SK-N-SH treated with all-trans-retinoic acid at 6 μM for 48 hours (cell line): Measurements from ENCODE around the gene ZNF709.

ENCODE experiments used
- CSDC2 ChIP-seq: fragments of 250-450 bp; sonication (Bioruptor Pico); IDR thresholded peaks from 2 replicates; pipeline ENCODE4 v1.5.0; 2020; ENCODE audit warnings: mild to moderate bottlenecking, moderate library complexity
- GLIS3 ChIP-seq: fragments of 250-450 bp; sonication (Bioruptor Pico); IDR thresholded peaks from 2 replicates; pipeline ENCODE4 v1.5.0; 2020; ENCODE audit warnings: mild to moderate bottlenecking, moderate library complexity
- PPARA ChIP-seq: fragments of 250-450 bp; sonication (Bioruptor Pico); IDR thresholded peaks from 2 replicates; pipeline ENCODE4 v1.5.0; 2020; ENCODE audit warnings: mild to moderate bottlenecking, borderline replicate concordance
- SNAI2 ChIP-seq: fragments of 250-450 bp; sonication (Bioruptor Pico); IDR thresholded peaks from 2 replicates; pipeline ENCODE4 v1.5.0; 2020; ENCODE audit warnings: mild to moderate bottlenecking, moderate library complexity
- TCF4 ChIP-seq: fragments of 250-450 bp; sonication (Bioruptor Pico); IDR thresholded peaks from 2 replicates; pipeline ENCODE4 v1.8.0; 2021; ENCODE audit warnings: mild to moderate bottlenecking, moderate library complexity, borderline replicate concordance
- TOX ChIP-seq: fragments of 250-450 bp; sonication (Bioruptor Pico); IDR thresholded peaks from 2 replicates; pipeline ENCODE4 v1.8.0; 2021; ENCODE audit warnings: mild to moderate bottlenecking, moderate library complexity, borderline replicate concordance
- ZC3H10 ChIP-seq: fragments of 250-450 bp; sonication (Bioruptor Pico); IDR thresholded peaks from 2 replicates; pipeline ENCODE4 v1.5.1; 2021; ENCODE audit warnings: mild to moderate bottlenecking, moderate library complexity
- ZFP3 ChIP-seq: fragments of 250-450 bp; sonication (Bioruptor Pico); IDR thresholded peaks from 2 replicates; pipeline ENCODE4 v1.5.0; 2020; ENCODE audit warnings: mild to moderate bottlenecking, moderate library complexity
- ZFP30 ChIP-seq: fragments of 450-650 bp; formaldehyde crosslinking; IDR thresholded peaks from 2 replicates; pipeline ENCODE4 v1.5.0; 2022; ENCODE audit warnings: mild to moderate bottlenecking, moderate library complexity
- ZNF70 ChIP-seq: fragments of 450-650 bp; formaldehyde crosslinking; IDR thresholded peaks from 2 replicates; pipeline ENCODE4 v1.5.0; 2020; ENCODE audit warnings: mild to moderate bottlenecking, moderate library complexity
- ZNF8 ChIP-seq: fragments of 450-650 bp; formaldehyde crosslinking; IDR thresholded peaks from 2 replicates; pipeline ENCODE4 v1.5.0; 2020; ENCODE audit warnings: mild to moderate bottlenecking, moderate library complexity
- TF ChIP-seq, protein P1 (sequence below): fragments of 250-450 bp; sonication (Bioruptor Pico); IDR thresholded peaks from 2 replicates; pipeline ENCODE4 v1.8.0; 2020; ENCODE audit warnings: mild to moderate bottlenecking, moderate library complexity, borderline replicate concordance
- TF ChIP-seq, protein P2 (sequence below): fragments of 250-450 bp; sonication (Bioruptor Pico); IDR thresholded peaks from 2 replicates; pipeline ENCODE4 v1.8.0; 2021; ENCODE audit warnings: low read depth, mild to moderate bottlenecking, moderate library complexity, borderline replicate concordance

DNA sequence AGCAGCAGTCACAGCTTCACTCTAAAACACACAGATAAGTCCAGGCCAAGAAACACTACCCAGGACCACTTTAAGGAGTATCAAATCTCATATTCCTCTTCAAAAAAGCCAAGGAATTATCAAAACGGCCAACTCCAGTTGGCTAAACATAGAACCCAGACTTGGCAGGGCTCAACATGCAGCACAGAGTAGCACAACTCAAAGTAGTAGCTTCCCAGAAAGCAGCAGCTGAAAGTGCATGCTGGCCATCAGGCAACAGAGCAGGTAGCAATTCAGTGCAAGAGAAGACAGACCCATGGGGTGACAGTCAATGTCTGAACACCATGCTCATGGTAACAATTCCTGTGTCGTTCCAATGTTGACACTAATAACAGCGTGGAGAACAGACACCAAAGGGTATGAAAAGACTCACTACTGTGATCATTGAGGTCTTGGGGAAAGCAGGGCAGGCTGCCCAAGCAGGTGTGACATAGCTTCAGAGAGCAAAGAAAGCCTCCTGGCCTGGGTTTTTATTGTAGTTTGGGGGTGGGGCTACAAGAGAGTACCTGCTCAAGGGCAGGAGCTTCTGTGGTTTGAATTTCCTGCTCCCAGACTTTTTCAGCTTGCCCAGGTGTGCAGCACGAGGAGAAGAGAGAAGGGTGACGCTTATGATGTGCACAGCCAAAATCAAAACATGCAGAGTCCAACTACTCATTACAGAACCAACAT lies 6.2 kb downstream of the ZNF709 start:
- TF ChIP-seq ZFP3 (CRISPR knock-in tag): no peak
- no peak for TF ChIP-seq SNAI2 (CRISPR knock-in tag)
- TF ChIP-seq ZNF8 (CRISPR knock-in tag): no peak
- no peak for TF ChIP-seq CSDC2 (CRISPR knock-in tag)
- no peak for TF ChIP-seq PPARA (CRISPR knock-in tag)
- no peak for TF ChIP-seq TCF4 (CRISPR knock-in tag)
- TF ChIP-seq, protein P1, sequence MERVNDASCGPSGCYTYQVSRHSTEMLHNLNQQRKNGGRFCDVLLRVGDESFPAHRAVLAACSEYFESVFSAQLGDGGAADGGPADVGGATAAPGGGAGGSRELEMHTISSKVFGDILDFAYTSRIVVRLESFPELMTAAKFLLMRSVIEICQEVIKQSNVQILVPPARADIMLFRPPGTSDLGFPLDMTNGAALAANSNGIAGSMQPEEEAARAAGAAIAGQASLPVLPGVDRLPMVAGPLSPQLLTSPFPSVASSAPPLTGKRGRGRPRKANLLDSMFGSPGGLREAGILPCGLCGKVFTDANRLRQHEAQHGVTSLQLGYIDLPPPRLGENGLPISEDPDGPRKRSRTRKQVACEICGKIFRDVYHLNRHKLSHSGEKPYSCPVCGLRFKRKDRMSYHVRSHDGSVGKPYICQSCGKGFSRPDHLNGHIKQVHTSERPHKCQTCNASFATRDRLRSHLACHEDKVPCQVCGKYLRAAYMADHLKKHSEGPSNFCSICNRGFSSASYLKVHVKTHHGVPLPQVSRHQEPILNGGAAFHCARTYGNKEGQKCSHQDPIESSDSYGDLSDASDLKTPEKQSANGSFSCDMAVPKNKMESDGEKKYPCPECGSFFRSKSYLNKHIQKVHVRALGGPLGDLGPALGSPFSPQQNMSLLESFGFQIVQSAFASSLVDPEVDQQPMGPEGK: no peak
- no peak for TF ChIP-seq ZC3H10 (CRISPR knock-in tag)
- TF ChIP-seq, protein P2, sequence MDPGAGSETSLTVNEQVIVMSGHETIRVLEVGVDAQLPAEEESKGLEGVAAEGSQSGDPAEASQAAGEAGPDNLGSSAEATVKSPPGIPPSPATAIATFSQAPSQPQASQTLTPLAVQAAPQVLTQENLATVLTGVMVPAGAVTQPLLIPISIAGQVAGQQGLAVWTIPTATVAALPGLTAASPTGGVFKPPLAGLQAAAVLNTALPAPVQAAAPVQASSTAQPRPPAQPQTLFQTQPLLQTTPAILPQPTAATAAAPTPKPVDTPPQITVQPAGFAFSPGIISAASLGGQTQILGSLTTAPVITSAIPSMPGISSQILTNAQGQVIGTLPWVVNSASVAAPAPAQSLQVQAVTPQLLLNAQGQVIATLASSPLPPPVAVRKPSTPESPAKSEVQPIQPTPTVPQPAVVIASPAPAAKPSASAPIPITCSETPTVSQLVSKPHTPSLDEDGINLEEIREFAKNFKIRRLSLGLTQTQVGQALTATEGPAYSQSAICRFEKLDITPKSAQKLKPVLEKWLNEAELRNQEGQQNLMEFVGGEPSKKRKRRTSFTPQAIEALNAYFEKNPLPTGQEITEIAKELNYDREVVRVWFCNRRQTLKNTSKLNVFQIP (CRISPR knock-in tag): no peak
- no peak for TF ChIP-seq TOX (CRISPR knock-in tag)
- TF ChIP-seq GLIS3 (CRISPR knock-in tag): no peak
- no peak for TF ChIP-seq ZFP30 (CRISPR knock-in tag)
- no peak for TF ChIP-seq ZNF70 (CRISPR knock-in tag)
